Stimulated activated CD8-positive, alpha-beta memory T cell treated with anti-CD3 and anti-CD28 coated beads, Interleukin-7, amount 100 ng/mL, for 48 hours (primary cell): ENCODE data around the gene TMEM176B.

Experiments
- DNase-seq, 2 donors: peaks; one replicate each; pipeline ENCODE4 v3.0.0-alpha.2; 2020; ENCODE audit warnings: low read depth in 1 of 2; ENCODE audit errors: extremely low read depth in 1 of 2

The TMEM176B gene

GRCh38 chr7:150754951-150755350 lies 45.2 kb downstream of the TMEM176B start:
- DNase-seq: no peak

GRCh38 chr7:150753826-150754603 lies 46.1 kb downstream of the TMEM176B start:
- DNase-seq: no peak

GRCh38 chr7:150753239-150753638 lies 46.9 kb downstream of the TMEM176B start:
- no peak for DNase-seq

- no peak for DNase-seq
These were observed 48.5 kb downstream of the TMEM176B start for GRCh38 chr7:150751702-150752101.

GRCh38 chr7:150748376-150748775 lies 51.8 kb downstream of the TMEM176B start:
- no peak for DNase-seq

GRCh38 chr7:150746921-150747320 lies 53.2 kb downstream of the TMEM176B start:
- DNase-seq: no peak

- no peak for DNase-seq
These were observed 54.3 kb downstream of the TMEM176B start for GRCh38 chr7:150745876-150746275.

- no peak for DNase-seq
These were observed 55.1 kb downstream of the TMEM176B start for GRCh38 chr7:150745086-150745485.

GRCh38 chr7:150744041-150744656 lies 56.0 kb downstream of the TMEM176B start:
- no peak for DNase-seq

- DNase-seq: no peak
These were observed 57.7 kb downstream of the TMEM176B start for GRCh38 chr7:150742286-150742968.
